Endodermal cell (in vitro differentiated cells): Measurements from ENCODE around the gene THUMPD3. TPM values are rescaled to one million over a fixed set of nuclear protein-coding genes. Genes with fewer than 3 reads are reported as not detected.

Experiments
- DNase-seq: peaks from one replicate; pipeline ENCODE4 v3.0.0-alpha.2; 2017
- H3K27ac ChIP-seq: 2 replicates; pipeline ENCODE4 v1.5.1; 2013; ENCODE audit warnings: mild to moderate bottlenecking, low read depth, low read length, moderate library complexity
- H3K27me3 ChIP-seq: 2 replicates; pipeline ENCODE4 v1.6.1; 2013; ENCODE audit warnings: mild to moderate bottlenecking, low read length, moderate library complexity; ENCODE audit not compliant: insufficient read depth, control insufficient read depth, poor library complexity, severe bottlenecking
- H3K36me3 ChIP-seq: 2 replicates; pipeline ENCODE4 v1.7.0; 2013; ENCODE audit warnings: mild to moderate bottlenecking, low read length, moderate library complexity; ENCODE audit not compliant: control insufficient read depth, insufficient read depth
- H3K4me1 ChIP-seq: one replicate; pipeline ENCODE4 v1.7.0; 2013; ENCODE audit warnings: low read length; ENCODE audit not compliant: control insufficient read depth, insufficient read depth
- H3K4me3 ChIP-seq: 2 replicates; pipeline ENCODE4 v1.5.1; 2013; ENCODE audit warnings: mild to moderate bottlenecking, low read length, moderate library complexity
- H3K9ac ChIP-seq: 2 replicates; pipeline ENCODE4 v1.6.1; 2013; ENCODE audit warnings: mild to moderate bottlenecking, low read length, moderate library complexity; ENCODE audit not compliant: poor library complexity, severe bottlenecking; ENCODE audit errors: extremely low read depth
- H3K9me3 ChIP-seq: 2 replicates; pipeline ENCODE4 v1.6.1; 2013; ENCODE audit warnings: mild to moderate bottlenecking, low read length, moderate library complexity; ENCODE audit not compliant: control insufficient read depth
- H3K27ac Mint-ChIP-seq: 2 replicates; pipeline ENCODE4 v1.8.0; 2020; ENCODE audit warnings: mixed read lengths
- H3K27me3 Mint-ChIP-seq: 2 replicates; pipeline ENCODE4 v1.8.0; 2021; ENCODE audit warnings: mild to moderate bottlenecking, mixed read lengths; ENCODE audit not compliant: insufficient read depth
- H3K36me3 Mint-ChIP-seq: 2 replicates; pipeline ENCODE4 v1.8.0; 2020; ENCODE audit warnings: low read depth, mixed read lengths
- H3K4me1 Mint-ChIP-seq: 2 replicates; pipeline ENCODE4 v1.8.0; 2020; ENCODE audit warnings: mixed read lengths
- H3K4me3 Mint-ChIP-seq: 2 replicates; pipeline ENCODE4 v1.8.0; 2020; ENCODE audit warnings: mild to moderate bottlenecking, moderate library complexity, mixed read lengths
- H3K9me3 Mint-ChIP-seq: 2 replicates; pipeline ENCODE4 v1.8.0; 2020; ENCODE audit warnings: mild to moderate bottlenecking, mixed read lengths
- WGBS, 2 experiments: methylation state at CpG; one replicate each; pipeline versions ENCODE4 v1.1.5 to v1.1.7; 2013; ENCODE audit warnings: missing lambda C conversion rate in 2 of 2, mixed read lengths in 1 of 2; ENCODE audit not compliant: insufficient coverage in 1 of 2, insufficient read length in 1 of 2; 5-methylcytosine and 5-hydroxymethylcytosine counted together
- long read RNA-seq, 4 experiments: library from polyadenylated mRNA in 2 of 4; library from RNA in 1 of 4; library from capped mRNA in 1 of 4; stranded (forward) in 3 of 4; unstranded in 1 of 4; transcript quantifications; one replicate each; pipeline ENCODE4 v2.0.0, GENCODE V29; 2020 to 2021; ENCODE audit warnings: inconsistent platforms in 1 of 4
- polyA plus RNA-seq, 2 experiments: library from polyadenylated mRNA; stranded (reverse); fragments of 50-300 nt; gene quantifications; one replicate each; pipeline ENCODE4 v1.2.3, GENCODE V29; 2013
- total RNA-seq, 2 donors: library from RNA; stranded (reverse); fragmentation: NEBNext Ultra II Directional in 1 of 2; extraction: Animal tissue kit (Norgen Biotek cat#: 25700) in 1 of 2; gene quantifications; 2 replicates in 1 of 2; 3 replicates in 1 of 2; pipeline ENCODE4 v1.2.1, GENCODE V29; 2021
- TF ChIP-seq, protein P1 (sequence below): fragments of 200-600 bp; sonication (generic); conservative IDR thresholded peaks from 2 replicates; pipeline ENCODE4 v1.5.0; 2021; ENCODE audit warnings: antibody characterized with exemption, mild to moderate bottlenecking

Gene THUMPD3, protein sequence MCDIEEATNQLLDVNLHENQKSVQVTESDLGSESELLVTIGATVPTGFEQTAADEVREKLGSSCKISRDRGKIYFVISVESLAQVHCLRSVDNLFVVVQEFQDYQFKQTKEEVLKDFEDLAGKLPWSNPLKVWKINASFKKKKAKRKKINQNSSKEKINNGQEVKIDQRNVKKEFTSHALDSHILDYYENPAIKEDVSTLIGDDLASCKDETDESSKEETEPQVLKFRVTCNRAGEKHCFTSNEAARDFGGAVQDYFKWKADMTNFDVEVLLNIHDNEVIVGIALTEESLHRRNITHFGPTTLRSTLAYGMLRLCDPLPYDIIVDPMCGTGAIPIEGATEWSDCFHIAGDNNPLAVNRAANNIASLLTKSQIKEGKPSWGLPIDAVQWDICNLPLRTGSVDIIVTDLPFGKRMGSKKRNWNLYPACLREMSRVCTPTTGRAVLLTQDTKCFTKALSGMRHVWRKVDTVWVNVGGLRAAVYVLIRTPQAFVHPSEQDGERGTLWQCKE
- 10 to 100 TPM; 55.7 to 61.8 TPM for total RNA-seq
- 58.0 TPM for polyA plus RNA-seq (2013, experiment 1 of 2)
- 62.1 TPM for polyA plus RNA-seq (2013, experiment 2 of 2)
- long read RNA-seq, experiment 1, partial matches to known transcripts = 6 of 20 reads
- long read RNA-seq, experiment 1, other reads (novel, unspliced or antisense) = 8 of 20 reads
- long read RNA-seq, experiment 2, transcript THUMPD3-206 (10 exons, 2,877 nt) = minor isoform, 23 of 93 reads
- long read RNA-seq, experiment 2, transcript THUMPD3-201 (10 exons, 3,961 nt) = major isoform, 33 of 93 reads
- long read RNA-seq, experiment 2, partial matches to known transcripts = 6 of 93 reads
- long read RNA-seq, experiment 2, other reads (novel, unspliced or antisense) = 28 of 93 reads
- long read RNA-seq, experiment 3, transcript THUMPD3-201 (10 exons, 3,961 nt) = minor isoform, 40 of 147 reads
- long read RNA-seq, experiment 3, transcript THUMPD3-206 (10 exons, 2,877 nt) = major isoform, 47 of 147 reads
- long read RNA-seq, experiment 3, partial matches to known transcripts = 10 of 147 reads
- long read RNA-seq, experiment 3, other reads (novel, unspliced or antisense) = 48 of 147 reads
- long read RNA-seq, experiment 4, transcript THUMPD3-201 (10 exons, 3,961 nt) = minor isoform, 15 of 72 reads
- long read RNA-seq, experiment 4, transcript THUMPD3-206 (10 exons, 2,877 nt) = major isoform, 23 of 72 reads
- long read RNA-seq, experiment 4, partial matches to known transcripts = 15 of 72 reads
- long read RNA-seq, experiment 4, other reads (novel, unspliced or antisense) = 18 of 72 reads

DNA sequence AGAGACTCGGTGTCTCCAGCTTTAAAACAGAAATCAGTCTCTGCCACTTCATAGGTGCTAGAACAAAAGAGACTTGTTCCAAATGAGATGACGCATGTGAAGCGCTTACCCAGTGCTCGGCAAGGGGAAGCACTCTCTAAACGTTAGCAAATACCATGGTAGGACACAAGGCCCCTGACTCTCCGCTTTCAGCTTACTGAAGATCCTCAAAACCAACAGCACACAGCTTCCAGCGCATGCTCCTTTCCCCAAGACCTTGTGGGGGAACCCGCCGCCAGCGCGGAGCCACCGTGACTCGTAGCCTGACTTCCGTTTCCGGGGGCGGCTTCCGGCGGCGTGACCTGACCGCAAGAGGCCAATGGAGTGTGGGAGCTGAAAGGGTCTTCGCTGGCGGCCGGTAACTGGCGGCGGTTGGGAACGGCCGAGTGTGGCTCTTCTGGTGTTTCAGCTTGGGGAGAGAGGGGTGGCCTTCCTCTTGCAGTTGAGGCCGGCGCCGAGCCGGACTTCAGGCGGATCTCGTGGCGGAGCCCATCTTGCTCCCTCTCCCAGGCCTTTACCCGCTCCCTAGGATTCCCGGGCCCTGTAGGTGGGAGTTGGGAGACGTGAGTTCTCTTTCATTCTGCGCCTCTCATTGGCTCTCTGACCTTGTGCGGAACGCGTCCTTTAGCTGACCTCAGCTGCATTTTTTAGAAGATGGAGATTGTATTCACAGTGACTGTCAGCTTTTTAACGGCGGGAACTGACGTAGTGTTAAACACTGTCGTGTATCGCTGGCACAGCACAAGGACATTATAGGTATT lies at the start of gene THUMPD3:
Gene THUMPD3, plus strand, starts transcription at position 324 of the 800 bp plus-strand sequence. CDS start 2,015 bp downstream, outside the sequence.
- peaks cover 26% of the 10 kb centered on the region for H3K36me3 Mint-ChIP-seq
- H3K27me3 Mint-ChIP-seq = peaks cover 24% of the 10 kb centered on the region
- WGBS, 2 experiments = 1 to 4% methylated on average over 20 to 46 of the region's 46 CpGs

DNA sequence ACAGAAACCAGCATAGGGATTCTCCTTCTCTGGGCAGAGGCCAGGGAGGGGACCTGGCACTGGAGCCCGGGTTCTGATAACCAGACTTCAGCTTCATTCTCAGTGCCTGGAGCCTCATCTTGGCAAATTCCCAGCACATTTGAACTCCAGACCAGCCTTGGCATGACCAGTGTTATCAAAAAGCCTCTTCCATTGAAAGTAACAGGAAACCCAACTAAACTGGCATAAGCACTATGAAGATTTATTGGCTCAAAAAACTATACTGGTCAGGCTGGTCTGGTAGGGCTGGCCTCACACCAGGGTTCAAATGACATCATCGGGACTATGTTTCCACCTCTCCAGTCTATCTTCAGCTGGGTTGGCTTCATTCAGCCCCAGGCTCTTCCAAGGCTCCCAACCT lies 48.1 kb upstream of the THUMPD3 start:
- 90 to 95% methylated on average over 2 of the region's 2 CpGs for WGBS, 2 experiments
- Histone ChIP-seq H3K4me3 (no peak overlapping the region), H3K9me3 (no peaks in the 10 kb centered on the region), H3K36me3 (no peaks in the 10 kb centered on the region), H3K4me1 (no peaks in the 10 kb centered on the region), H3K27me3 (no peaks in the 10 kb centered on the region), H3K27ac (no peak overlapping the region), H3K9ac (no peak overlapping the region)
- Mint-ChIP-seq H3K27me3 (no peaks in the 10 kb centered on the region), H3K36me3 (no peaks in the 10 kb centered on the region), H3K9me3 (no peaks in the 10 kb centered on the region), H3K4me1 (peaks cover 6% of the 10 kb centered on the region), H3K4me3 (no peak overlapping the region), H3K27ac (no peak overlapping the region)
- TF ChIP-seq, protein P1, sequence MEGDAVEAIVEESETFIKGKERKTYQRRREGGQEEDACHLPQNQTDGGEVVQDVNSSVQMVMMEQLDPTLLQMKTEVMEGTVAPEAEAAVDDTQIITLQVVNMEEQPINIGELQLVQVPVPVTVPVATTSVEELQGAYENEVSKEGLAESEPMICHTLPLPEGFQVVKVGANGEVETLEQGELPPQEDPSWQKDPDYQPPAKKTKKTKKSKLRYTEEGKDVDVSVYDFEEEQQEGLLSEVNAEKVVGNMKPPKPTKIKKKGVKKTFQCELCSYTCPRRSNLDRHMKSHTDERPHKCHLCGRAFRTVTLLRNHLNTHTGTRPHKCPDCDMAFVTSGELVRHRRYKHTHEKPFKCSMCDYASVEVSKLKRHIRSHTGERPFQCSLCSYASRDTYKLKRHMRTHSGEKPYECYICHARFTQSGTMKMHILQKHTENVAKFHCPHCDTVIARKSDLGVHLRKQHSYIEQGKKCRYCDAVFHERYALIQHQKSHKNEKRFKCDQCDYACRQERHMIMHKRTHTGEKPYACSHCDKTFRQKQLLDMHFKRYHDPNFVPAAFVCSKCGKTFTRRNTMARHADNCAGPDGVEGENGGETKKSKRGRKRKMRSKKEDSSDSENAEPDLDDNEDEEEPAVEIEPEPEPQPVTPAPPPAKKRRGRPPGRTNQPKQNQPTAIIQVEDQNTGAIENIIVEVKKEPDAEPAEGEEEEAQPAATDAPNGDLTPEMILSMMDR = no peak
- no peak for DNase-seq

More for the DNA sequence above, at the start of gene THUMPD3:
- peak within 1 kb of the TSS; percentile 100 for H3K27ac Mint-ChIP-seq
- Histone ChIP-seq H3K9me3 (no peaks in the 10 kb centered on the region), H3K27me3 (peaks cover 5% of the 10 kb centered on the region), H3K9ac (peak within 1 kb of the TSS; percentile 83), H3K36me3 (peaks cover 34% of the 10 kb centered on the region), H3K4me3 (peak within 1 kb of the TSS; percentile 84), H3K4me1 (no peaks in the 10 kb centered on the region), H3K27ac (peak within 1 kb of the TSS; percentile 95)
- TF ChIP-seq, protein P1 = no peak
- peak within 1 kb of the TSS; percentile 96 for H3K4me3 Mint-ChIP-seq
- peak; percentile 97 for DNase-seq
- H3K9me3 Mint-ChIP-seq = peaks cover 2% of the 10 kb centered on the region
- H3K4me1 Mint-ChIP-seq = no peaks in the 10 kb centered on the region
